Keratinocyte (primary cell): ENCODE measurements around the gene KRT40. TPM values are rescaled to one million over a fixed set of nuclear protein-coding genes. Genes with fewer than 3 reads are reported as not detected.

ENCODE experiments used
- DNase-seq: peaks from one replicate; pipeline ENCODE4 v3.0.0-alpha.2; 2011; ENCODE audit warnings: low read depth, missing footprints, low spot score
- FAIRE-seq: peaks from 2 replicates; lab custom pipeline; 2011; peaks lifted over from hg19 to GRCh38; lab: Jason Lieb, UNC
- H2AFZ ChIP-seq: 2 replicates; pipeline ENCODE4 v1.6.0; 2012; ENCODE audit warnings: low read length, control low read depth, inconsistent platforms; ENCODE audit not compliant: control insufficient read depth
- H3K27ac ChIP-seq: 2 replicates; pipeline ENCODE4 v1.5.1; 2011; ENCODE audit warnings: low read length; ENCODE audit not compliant: control insufficient read depth, insufficient read depth
- H3K27me3 ChIP-seq: 3 replicates; pipeline ENCODE4 v1.6.0; 2011; ENCODE audit warnings: low read length; ENCODE audit not compliant: control insufficient read depth, insufficient read depth; ENCODE audit errors: extremely low read depth
- H3K36me3 ChIP-seq, 2 experiments: 2 replicates in 1 of 2; 3 replicates in 1 of 2; pipeline ENCODE4 v1.5.1; 2011; ENCODE audit warnings: low read length in 2 of 2, mild to moderate bottlenecking in 1 of 2; ENCODE audit not compliant: control insufficient read depth in 2 of 2, insufficient read depth in 2 of 2; ENCODE audit errors: extremely low read depth in 1 of 2
- H3K4me1 ChIP-seq: 3 replicates; pipeline ENCODE4 v1.5.1; 2011; ENCODE audit warnings: low read length; ENCODE audit not compliant: control insufficient read depth, insufficient read depth; ENCODE audit errors: extremely low read depth
- H3K4me2 ChIP-seq: 3 replicates; pipeline ENCODE4 v1.6.0; 2011; ENCODE audit warnings: low read depth, low read length; ENCODE audit not compliant: control insufficient read depth, insufficient read depth; ENCODE audit errors: extremely low read depth
- H3K4me3 ChIP-seq, 3 experiments: fragments of 200-600 bp in 1 of 3; sonication (generic) in 1 of 3; 2 replicates in 2 of 3; 3 replicates in 1 of 3; pipeline ENCODE4 v1.5.1; 2011 to 2016; ENCODE audit warnings: low read length in 3 of 3, mild to moderate bottlenecking in 3 of 3, control low read depth in 2 of 3, inconsistent platforms in 1 of 3, low read depth in 1 of 3, mixed read lengths in 1 of 3, mixed run types in 1 of 3, moderate library complexity in 1 of 3; ENCODE audit not compliant: control insufficient read depth in 2 of 3, insufficient read depth in 2 of 3; ENCODE audit errors: extremely low read depth in 1 of 3
- H3K79me2 ChIP-seq: 2 replicates; pipeline ENCODE4 v1.6.0; 2012; ENCODE audit warnings: low read length; ENCODE audit not compliant: control insufficient read depth, insufficient read depth
- H3K9ac ChIP-seq: 3 replicates; pipeline ENCODE4 v1.6.0; 2011; ENCODE audit warnings: low read length; ENCODE audit not compliant: control insufficient read depth, insufficient read depth; ENCODE audit errors: extremely low read depth
- H3K9me1 ChIP-seq: 3 replicates; pipeline ENCODE4 v1.6.0; 2011; ENCODE audit warnings: low read length; ENCODE audit not compliant: control insufficient read depth, insufficient read depth; ENCODE audit errors: extremely low read depth
- H3K9me3 ChIP-seq: 2 replicates; pipeline ENCODE4 v1.5.1; 2012; ENCODE audit warnings: low read depth, low read length; ENCODE audit not compliant: control insufficient read depth
- H4K20me1 ChIP-seq: 3 replicates; pipeline ENCODE4 v1.6.0; 2011; ENCODE audit warnings: low read length; ENCODE audit not compliant: control insufficient read depth, insufficient read depth; ENCODE audit errors: extremely low read depth
- EZH2 ChIP-seq: IDR thresholded peaks from one replicate; pipeline ENCODE4 v1.6.1; 2012; ENCODE audit warnings: inconsistent platforms, mild to moderate bottlenecking, low read length, moderate library complexity
- dilution Hi-C: fragments of 300-500 bp; cut with MboI; formaldehyde crosslinking; loops from one replicate; pipeline ENCODE4 v1.7.0; 2020; ENCODE audit warnings: low sequenced_read_pairs; ENCODE audit not compliant: extremely low pct_ligation_motif_present
- polyA plus RNA-seq, 5 experiments: library from polyadenylated mRNA; depleted of rRNA in 3 of 5; stranded (reverse) in 3 of 5; stranded (forward) in 1 of 5; unstranded in 1 of 5; fragments of >200 nt; gene quantifications; 1 replicate in 1 of 5; 2 replicates in 3 of 5; 3 replicates in 1 of 5; pipeline versions ENCODE4 v1.2.1 to v1.2.3, GENCODE V29; 2011 to 2012; ENCODE audit warnings: missing spikeins in 2 of 5, low read depth in 1 of 5, low replicate concordance in 1 of 5
- TF ChIP-seq, protein P1 (sequence below), 3 experiments: IDR thresholded peaks in 1 of 3; conservative IDR thresholded peaks in 1 of 3; optimal IDR thresholded peaks in 1 of 3; 2 replicates in 2 of 3; 3 replicates in 1 of 3; pipeline versions ENCODE3 to v1.5.1; 2011; ENCODE audit warnings: low read length in 3 of 3, mild to moderate bottlenecking in 3 of 3, moderate library complexity in 2 of 3, control low read depth in 1 of 3, inconsistent platforms in 1 of 3; ENCODE audit not compliant: insufficient read depth in 2 of 3; ENCODE audit errors: extremely low read depth in 1 of 3

Gene KRT40
- polyA plus RNA-seq, 1 donor (not counting 4 experiments of a cell fraction or from before 2014, with no cell fraction given): 0.03 TPM

DNA sequence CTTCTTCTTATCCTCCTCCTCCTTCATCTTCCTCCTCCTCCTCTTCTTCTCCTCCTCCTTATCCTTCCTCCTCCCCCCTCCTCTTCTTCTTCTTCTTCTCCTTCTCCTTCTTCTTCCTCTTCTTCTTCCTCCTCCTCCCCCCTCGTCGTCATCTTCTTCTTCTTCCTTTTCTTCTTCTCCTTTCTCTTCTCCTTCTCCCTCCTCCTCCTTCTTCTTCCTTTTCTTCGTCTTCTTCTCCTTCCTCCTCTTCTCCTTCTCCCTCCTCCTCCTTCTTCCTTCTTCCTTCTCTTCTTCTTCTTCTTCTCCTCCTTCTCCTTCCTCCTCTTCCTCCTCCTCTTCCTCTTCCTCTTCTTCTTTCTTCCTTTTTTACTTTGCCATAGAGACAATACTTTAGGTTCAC, 41.6 kb downstream of the KRT40 start:
- H3K9me3 ChIP-seq: no peaks in the 10 kb centered on the region
- H3K27ac ChIP-seq: no peak overlapping the region
- H3K9me1 ChIP-seq: no peaks in the 10 kb centered on the region
- dilution Hi-C loops: no loop called here
- H3K27me3 ChIP-seq: no peaks in the 10 kb centered on the region
- no peak for DNase-seq
- no peaks in the 10 kb centered on the region for H3K79me2 ChIP-seq
- H3K4me3 ChIP-seq: no peak overlapping the region
- H3K4me2 ChIP-seq: no peak overlapping the region
- no peak overlapping the region for H3K9ac ChIP-seq
- H4K20me1 ChIP-seq: no peaks in the 10 kb centered on the region
- H3K4me1 ChIP-seq: peaks cover 8% of the 10 kb centered on the region
- TF ChIP-seq, protein P1, sequence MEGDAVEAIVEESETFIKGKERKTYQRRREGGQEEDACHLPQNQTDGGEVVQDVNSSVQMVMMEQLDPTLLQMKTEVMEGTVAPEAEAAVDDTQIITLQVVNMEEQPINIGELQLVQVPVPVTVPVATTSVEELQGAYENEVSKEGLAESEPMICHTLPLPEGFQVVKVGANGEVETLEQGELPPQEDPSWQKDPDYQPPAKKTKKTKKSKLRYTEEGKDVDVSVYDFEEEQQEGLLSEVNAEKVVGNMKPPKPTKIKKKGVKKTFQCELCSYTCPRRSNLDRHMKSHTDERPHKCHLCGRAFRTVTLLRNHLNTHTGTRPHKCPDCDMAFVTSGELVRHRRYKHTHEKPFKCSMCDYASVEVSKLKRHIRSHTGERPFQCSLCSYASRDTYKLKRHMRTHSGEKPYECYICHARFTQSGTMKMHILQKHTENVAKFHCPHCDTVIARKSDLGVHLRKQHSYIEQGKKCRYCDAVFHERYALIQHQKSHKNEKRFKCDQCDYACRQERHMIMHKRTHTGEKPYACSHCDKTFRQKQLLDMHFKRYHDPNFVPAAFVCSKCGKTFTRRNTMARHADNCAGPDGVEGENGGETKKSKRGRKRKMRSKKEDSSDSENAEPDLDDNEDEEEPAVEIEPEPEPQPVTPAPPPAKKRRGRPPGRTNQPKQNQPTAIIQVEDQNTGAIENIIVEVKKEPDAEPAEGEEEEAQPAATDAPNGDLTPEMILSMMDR (optimal IDR thresholded peaks at IDR 0.05 in 1 of 3, IDR thresholded peaks at IDR 0.05 in 1 of 3, conservative IDR thresholded peaks at IDR 0.05 in 1 of 3; ENCODE audit: extremely low read depth in 1 of 3, insufficient read depth in 2 of 3, low read length in 3 of 3): no peak
- TF ChIP-seq EZH2: no peak
- H2AFZ ChIP-seq: no peak overlapping the region
- FAIRE-seq: no peak
- H3K36me3 ChIP-seq: no peaks in the 10 kb centered on the region

DNA sequence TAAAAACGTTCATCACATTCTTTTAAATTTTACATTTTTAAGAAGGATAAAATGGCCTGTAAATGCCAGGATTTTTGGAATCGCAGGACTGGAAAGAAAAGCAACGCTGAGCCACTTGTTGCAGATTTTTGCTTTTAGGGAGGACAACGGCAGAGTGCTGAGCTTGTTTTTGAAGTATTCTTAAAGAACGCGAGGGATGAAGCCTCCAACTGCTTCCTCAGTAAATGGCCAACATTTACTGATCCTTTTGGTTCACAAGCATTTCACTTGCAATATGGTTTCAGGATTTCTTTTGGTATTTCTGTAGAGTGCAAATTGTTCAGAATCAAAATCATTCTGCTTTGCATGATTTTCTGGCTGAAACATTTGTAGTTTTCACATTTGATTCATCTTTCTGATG, 43.9 kb downstream of the KRT40 start:
- Histone ChIP-seq H3K27me3 (no peaks in the 10 kb centered on the region), H3K4me3 (no peak overlapping the region), H3K4me2 (no peak overlapping the region), H3K79me2 (no peaks in the 10 kb centered on the region), H3K36me3 (no peaks in the 10 kb centered on the region), H4K20me1 (no peaks in the 10 kb centered on the region), H3K9me1 (no peaks in the 10 kb centered on the region), H3K27ac (no peak overlapping the region), H3K9me3 (no peaks in the 10 kb centered on the region), H3K4me1 (peaks cover 16% of the 10 kb centered on the region), H2AFZ (no peak overlapping the region), H3K9ac (no peak overlapping the region)
- dilution Hi-C loops: no loop called here
- DNase-seq (no peak), FAIRE-seq (no peak)
- TF ChIP-seq EZH2: no peak
- TF ChIP-seq, protein P1 (optimal IDR thresholded peaks at IDR 0.05 in 1 of 3, IDR thresholded peaks at IDR 0.05 in 1 of 3, conservative IDR thresholded peaks at IDR 0.05 in 1 of 3; ENCODE audit: extremely low read depth in 1 of 3, insufficient read depth in 2 of 3, low read length in 3 of 3): no peak
